ENCODE results near the gene ELN. TPM values are rescaled to one million over a fixed set of nuclear protein-coding genes. Genes with fewer than 3 reads are reported as not detected.

ELN gene
- total RNA-seq, 4 donors from 2014 or later = 29.6 to 224 (median 108) TPM

GRCh38 chr7:74010407-74010806 is 17.6 kb upstream of the ELN start:
- TF ChIP-seq, protein P1, sequence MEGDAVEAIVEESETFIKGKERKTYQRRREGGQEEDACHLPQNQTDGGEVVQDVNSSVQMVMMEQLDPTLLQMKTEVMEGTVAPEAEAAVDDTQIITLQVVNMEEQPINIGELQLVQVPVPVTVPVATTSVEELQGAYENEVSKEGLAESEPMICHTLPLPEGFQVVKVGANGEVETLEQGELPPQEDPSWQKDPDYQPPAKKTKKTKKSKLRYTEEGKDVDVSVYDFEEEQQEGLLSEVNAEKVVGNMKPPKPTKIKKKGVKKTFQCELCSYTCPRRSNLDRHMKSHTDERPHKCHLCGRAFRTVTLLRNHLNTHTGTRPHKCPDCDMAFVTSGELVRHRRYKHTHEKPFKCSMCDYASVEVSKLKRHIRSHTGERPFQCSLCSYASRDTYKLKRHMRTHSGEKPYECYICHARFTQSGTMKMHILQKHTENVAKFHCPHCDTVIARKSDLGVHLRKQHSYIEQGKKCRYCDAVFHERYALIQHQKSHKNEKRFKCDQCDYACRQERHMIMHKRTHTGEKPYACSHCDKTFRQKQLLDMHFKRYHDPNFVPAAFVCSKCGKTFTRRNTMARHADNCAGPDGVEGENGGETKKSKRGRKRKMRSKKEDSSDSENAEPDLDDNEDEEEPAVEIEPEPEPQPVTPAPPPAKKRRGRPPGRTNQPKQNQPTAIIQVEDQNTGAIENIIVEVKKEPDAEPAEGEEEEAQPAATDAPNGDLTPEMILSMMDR (IDR thresholded peaks at IDR 0.05; ENCODE audit: low read depth) = no peak

DNA sequence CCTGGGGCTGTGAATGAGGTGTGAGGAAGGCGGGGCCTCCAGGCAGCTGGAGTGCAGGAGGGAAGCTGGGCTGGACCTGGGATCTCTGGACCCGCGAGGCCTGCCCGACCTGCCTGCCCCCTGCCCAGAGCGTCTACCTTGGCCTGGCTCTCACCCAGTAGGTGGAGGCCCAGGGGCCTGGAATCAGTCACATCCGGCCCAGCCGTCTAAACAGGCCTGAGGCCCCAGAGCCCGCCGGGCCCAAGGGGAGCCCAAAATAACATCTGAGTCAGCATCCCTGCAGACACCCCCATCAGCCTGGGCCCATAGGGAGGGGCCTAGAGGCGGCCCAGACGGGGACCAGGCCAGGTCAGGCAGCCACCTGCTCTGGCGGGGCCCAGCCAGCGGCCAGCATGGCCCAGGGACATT is 15.1 kb upstream of the ELN start:
- TF ChIP-seq, protein P1 (IDR thresholded peaks at IDR 0.05; ENCODE audit: low read depth) = no peak

GRCh38 chr7:74013539-74014272 is 14.3 kb upstream of the ELN start:
- TF ChIP-seq, protein P1 (IDR thresholded peaks at IDR 0.05; ENCODE audit: low read depth) = no peak

DNA sequence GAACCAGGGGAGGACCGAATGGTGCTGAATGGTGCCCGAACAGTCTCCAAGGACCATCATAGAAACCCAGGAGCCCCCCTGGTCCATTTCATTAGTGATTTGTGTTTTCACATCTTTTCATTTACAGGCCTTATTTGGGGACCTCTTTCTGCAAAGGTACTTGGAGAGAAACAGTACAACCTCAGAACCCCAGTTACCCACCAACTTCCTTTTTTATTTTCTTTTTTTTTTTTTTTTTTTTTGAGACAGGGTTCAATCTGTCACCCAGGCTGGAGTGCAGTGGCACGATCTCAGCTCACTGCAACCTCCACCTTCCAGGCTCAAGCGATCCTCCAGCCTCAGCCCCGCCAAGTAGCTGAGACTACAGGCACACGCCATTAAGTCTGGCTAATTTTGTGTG is 13.0 kb upstream of the ELN start:
- TF ChIP-seq, protein P1 (IDR thresholded peaks at IDR 0.05; ENCODE audit: low read depth) = no peak

GRCh38 chr7:74015670-74016069 is 12.3 kb upstream of the ELN start:
- TF ChIP-seq, protein P1 (IDR thresholded peaks at IDR 0.05; ENCODE audit: low read depth) = no peak

GRCh38 chr7:74017125-74017524 is 10.8 kb upstream of the ELN start:
- TF ChIP-seq, protein P1 (IDR thresholded peaks at IDR 0.05; ENCODE audit: low read depth) = no peak

DNA sequence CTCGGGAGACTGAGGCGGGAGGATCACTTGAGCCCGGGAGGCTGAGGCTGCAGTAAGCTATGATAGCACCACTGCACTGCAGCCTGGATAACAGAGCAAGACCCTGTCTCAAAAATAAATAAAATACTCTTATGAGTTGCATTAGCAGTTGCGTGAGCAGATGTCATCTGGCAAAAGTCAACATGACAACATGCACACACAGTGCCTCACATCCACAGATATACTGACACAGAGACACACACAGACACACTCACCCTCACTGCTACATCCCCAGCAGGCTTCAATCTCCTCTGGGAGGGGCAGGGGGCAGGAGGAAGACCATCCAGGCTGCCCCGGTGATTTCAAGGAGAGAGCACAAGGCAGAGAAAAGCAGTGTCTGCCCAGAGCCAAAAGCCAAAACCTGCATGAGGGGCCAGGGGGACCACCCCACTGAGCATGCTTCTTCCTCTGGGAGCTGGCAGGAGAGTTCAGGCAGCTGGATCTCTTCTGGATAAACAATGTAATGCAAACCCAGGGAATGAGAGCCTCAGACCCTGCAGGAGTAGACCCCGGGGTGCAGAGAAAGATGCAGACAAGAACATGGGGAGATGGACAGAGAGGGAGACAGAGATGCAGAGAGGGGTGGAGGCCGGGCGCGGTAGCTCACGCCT is 9.6 kb upstream of the ELN start:
- TF ChIP-seq, protein P1 (IDR thresholded peaks at IDR 0.05; ENCODE audit: low read depth) = no peak

Measured in subcutaneous adipose tissue (tissue), 4 donors.